Testis (tissue), 2 donors: ENCODE data around the gene SCMH1.

Experiments
- CTCF ChIP-seq, 3 experiments: fragments of 450-650 bp in 2 of 3; fragments of 200-600 bp in 1 of 3; sonication (generic) in 1 of 3; IDR thresholded peaks; one replicate each; pipeline ENCODE4 v1.5.1; 2016 to 2019; ENCODE audit warnings: antibody characterized with exemption in 3 of 3, mild to moderate bottlenecking in 2 of 3, moderate library complexity in 1 of 3
- POLR2A ChIP-seq: fragments of 450-650 bp; IDR thresholded peaks from one replicate; pipeline ENCODE4 v1.6.1; 2017; ENCODE audit warnings: antibody characterized with exemption, mild to moderate bottlenecking, moderate library complexity

- TF ChIP-seq CTCF (IDR thresholded peaks at IDR 0.05) (no peak), POLR2A (no peak)
Observed at GRCh38 chr1:41235893-41236292, 6.2 kb downstream of the SCMH1 start.
